Hippocampal formation (tissue), 2 donors: ENCODE measurements around the gene ODC1.
"Not testable (repeated sequence)": the region's sequence is repeated elsewhere in the genome, so short reads cannot be mapped to it uniquely, and the experiment has no call there.

ENCODE experiments used
- DNase-seq, 2 donors: peaks; one replicate each; lab custom pipeline; 2025; lab: John Stamatoyannopoulos, UW

Gene ODC1

DNA sequence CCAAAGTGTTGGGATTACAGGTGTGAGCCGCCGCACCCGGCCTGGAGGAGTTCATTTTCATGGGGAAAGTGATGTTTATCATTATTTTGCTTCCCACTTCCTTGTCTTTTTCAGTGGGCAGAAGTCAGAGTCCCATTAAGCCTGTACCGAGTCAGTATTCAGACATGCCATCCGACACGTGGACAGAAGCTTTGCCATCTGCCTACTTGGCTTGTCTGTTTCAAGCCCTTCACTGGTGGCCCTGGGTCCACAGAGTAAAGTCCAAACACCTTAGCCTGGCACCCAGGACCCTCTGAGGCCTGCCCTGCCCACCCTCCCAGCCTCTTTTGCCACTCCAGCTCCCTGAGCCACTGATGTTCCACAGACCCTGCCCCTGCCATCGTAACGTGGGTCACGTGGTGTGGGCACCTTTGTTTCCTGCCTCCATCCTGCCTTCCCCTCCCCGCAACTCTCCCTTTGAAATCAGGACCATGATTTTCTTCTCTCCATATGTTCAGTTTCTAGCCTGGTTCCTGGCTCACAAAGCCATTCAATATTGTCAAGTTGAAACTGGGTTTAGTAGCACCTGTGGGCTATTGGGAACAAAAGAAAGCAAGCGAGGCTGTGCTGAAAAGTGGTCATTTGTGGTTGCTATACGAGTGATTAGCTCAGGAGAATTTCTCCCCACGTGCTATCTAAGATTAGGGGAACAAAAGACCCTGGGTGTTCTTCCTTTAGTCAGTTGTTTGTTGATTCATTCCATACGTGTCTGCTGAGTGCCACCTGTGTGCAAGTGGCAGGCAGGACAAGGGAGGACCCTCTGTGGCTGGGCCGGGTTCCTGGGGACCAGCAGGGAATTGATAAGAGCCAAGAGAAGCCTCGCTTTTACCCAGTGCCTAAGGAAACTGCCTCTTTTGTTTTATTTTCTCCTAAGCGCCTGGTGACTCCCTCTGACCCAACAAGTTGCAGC lies 5.1 kb upstream of the ODC1 start:
- DNase-seq = no peak

DNA sequence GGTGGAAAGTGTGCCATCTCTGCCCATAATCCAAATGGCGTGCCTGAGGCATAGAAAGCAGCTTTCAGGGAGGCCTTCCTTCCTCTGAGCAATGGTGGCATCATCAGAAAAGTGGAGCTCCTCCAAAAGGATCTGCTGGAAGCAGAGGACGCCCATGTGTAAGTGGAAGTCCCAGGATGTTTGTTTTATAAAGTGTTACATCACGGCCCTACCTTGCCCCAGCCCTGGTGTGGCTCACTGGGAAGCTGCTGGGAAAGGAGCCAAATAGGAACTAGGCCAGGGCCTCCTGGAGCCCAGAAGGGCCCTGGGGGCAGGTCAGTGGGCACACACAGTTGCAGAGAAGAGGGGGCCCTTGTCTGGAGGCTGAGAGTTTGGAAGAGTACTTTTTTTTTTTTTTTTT lies 4.2 kb upstream of the ODC1 start:
- no peak for DNase-seq

- no peak for DNase-seq
These were observed 3.7 kb upstream of the ODC1 start for GRCh38 chr2:10451819-10452218.

DNA sequence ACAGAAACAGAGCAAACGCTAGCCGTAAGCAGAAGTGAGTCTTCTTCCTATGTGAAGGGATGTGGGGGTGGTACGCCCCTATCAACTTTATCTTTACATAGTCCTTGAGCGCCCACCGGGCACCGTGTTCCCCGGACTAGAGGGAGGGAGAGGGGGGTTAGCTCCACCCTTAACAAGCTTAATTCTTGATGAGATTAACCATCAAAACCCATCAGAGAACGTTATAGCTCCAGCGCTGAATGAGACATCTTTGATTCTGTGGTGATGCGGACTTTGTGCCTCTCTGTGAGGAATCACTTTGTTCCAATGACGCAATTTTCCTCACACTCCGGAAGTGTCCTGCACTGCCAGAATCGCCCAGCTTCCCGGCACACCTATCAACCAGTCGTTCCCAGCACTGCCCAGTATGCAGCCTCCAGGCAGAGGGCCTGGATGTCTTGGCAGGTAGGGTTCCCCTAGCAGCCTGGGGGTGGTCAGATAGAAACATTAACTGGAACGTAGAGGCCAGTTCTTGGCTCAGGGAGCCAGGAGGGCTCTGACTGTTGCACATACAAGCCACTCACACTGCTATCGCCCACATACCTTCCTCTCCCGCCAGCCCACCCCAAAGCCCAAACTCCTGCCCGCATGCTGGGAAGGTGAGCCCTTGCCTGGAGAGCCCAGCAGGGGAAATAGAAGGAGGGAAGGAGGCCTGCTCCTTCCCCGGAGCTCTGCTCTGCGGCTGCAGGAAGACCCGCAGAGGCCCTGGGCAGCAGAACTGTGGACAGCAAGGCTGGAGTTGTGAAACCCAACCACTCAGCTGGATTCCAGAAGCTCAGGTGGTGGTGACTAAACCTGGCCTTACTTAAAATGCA lies 1.9 kb upstream of the ODC1 start:
- DNase-seq = no peak

- no peak for DNase-seq
These were observed 1.3 kb upstream of the ODC1 start for GRCh38 chr2:10449486-10449831.

- DNase-seq = no peak
These were observed 704 bp upstream of the ODC1 start for GRCh38 chr2:10448576-10449485.

DNA sequence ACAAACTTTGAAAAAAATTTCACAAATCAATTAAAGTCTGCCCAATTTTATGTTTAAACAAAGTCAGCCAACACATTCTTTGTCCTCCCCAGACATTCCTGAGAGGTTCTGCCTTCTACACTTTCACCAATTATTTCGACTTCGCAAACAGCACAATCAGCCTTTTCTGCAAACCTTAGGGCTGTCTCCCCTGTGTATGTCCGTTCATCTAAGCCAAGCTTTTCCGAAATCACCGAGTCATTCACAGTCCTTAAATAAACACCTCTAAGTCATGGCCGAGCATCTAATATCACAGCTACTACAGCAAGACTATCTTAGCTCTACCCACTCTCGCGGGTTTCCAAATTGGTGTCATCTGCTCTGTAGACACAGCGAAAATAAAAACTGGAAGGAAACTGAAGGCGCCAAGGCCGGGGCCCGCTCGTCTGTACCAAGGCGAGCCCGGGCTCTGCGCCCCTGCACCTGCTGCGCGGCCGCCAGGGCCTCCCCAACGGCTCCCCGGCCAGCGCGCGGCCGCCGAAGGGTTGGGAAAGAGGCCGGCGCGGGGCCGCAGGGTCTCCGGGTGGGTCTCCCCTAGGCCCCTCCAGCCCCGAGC lies 730 bp downstream of the ODC1 start:
- DNase-seq = peak in 1 of 2 donors; percentile 48

GRCh38 chr2:10446631-10447030 lies 1.5 kb downstream of the ODC1 start:
- DNase-seq = no peak

DNA sequence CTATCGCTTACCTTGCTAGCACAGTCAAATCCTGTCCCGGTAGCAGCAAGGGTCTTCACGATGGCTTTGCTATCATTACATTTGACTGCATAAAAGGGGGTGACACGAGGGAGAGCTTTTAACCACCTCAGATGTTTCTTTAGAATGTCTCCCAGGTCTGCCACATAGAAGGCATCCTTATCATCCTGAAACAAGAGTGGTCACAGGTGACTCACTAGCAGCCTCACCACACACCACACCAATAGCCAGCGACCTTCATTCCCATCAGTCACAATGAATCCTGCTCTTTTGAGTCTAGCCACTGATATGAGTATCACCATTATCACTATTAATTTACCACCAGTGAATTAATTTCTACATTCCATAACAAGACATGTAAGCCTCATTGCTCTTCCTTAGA lies 3.7 kb downstream of the ODC1 start:
- no peak for DNase-seq

GRCh38 chr2:10442469-10443126 lies 5.5 kb downstream of the ODC1 start:
- not testable (repeated sequence) for DNase-seq

DNA sequence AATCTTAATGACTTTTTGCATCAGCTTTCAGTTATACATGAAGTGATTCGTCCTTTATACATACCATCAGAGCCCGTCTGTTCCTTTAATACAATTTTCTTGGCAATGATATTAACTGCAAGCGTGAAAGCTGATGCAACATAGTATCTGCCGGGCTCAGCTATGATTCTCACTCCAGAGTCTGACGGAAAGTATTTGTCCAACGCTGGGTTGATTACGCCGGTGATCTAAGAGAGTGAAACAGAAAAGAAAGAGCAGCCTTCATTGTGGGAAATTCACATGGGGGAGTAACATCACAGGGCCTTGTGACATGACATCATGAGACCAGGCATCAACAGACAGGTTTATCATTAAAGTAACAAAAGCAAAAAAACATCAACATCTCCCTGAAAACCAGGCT lies 6.2 kb downstream of the ODC1 start:
- no peak for DNase-seq

GRCh38 chr2:10440736-10441135 lies 7.4 kb downstream of the ODC1 start:
- no peak for DNase-seq

- no peak for DNase-seq
These were observed 8.2 kb downstream of the ODC1 start for GRCh38 chr2:10439971-10440370.

GRCh38 chr2:10439185-10439879 lies 8.8 kb downstream of the ODC1 start:
- DNase-seq = no peak

GRCh38 chr2:10438688-10439087 lies 9.4 kb downstream of the ODC1 start:
- DNase-seq = no peak

GRCh38 chr2:10437806-10438205 lies 10.3 kb downstream of the ODC1 start:
- DNase-seq = no peak

DNA sequence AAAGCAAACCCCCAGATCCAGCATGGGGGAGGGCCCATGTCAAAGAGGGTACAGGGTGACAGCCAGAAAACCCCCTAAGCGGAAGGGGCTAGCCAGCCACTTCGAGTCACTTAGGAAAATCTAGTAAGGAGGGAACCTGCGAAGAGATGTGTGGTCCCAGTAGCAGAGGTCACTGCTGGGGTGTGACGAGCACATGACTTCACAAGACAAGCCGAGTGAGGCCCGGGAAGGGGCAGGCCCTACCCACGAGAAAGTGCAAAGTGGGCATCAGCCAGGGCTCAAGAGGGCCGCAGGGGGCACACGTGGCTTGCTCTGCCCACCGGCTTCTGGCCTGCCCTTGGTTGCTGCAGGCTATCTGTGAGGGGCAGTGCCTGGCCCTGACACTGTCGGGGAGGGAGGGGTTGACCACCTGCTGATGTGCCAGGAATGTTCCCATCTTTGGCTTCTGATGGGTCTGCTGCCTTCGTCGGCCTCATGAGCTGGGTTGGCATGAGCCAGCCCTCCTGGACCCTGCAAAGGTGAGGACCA lies 11.5 kb downstream of the ODC1 start:
- no peak for DNase-seq

- DNase-seq = no peak
These were observed 12.3 kb downstream of the ODC1 start for GRCh38 chr2:10435820-10436204.

- DNase-seq = peak in 1 of 2 donors; percentile 54
These were observed 13.0 kb downstream of the ODC1 start for GRCh38 chr2:10434886-10435819.
